ENCODE data around the gene GRIK4.
A peak's percentile ranks its signal among the peaks of the same experiment; 100 is the strongest.

The GRIK4 gene

GRCh38 chr11:120539667-120540369 is 28.3 kb downstream of the GRIK4 start:
- TF ChIP-seq CTCF (conservative IDR thresholded peaks at IDR 0.05; ENCODE audit: low read depth, low read length), result no peak
- no peak for DNase-seq (ENCODE audit: low read depth)
- no peak overlapping the region for H3K4me3 ChIP-seq (ENCODE audit: low read length)

- no peak overlapping the region for H3K4me3 ChIP-seq (ENCODE audit: low read length)
- TF ChIP-seq CTCF (conservative IDR thresholded peaks at IDR 0.05; ENCODE audit: low read depth, low read length), result no peak
- no peak for DNase-seq (ENCODE audit: low read depth)
These were observed 29.4 kb downstream of the GRIK4 start for GRCh38 chr11:120540744-120541465.

- no peak for TF ChIP-seq CTCF (conservative IDR thresholded peaks at IDR 0.05; ENCODE audit: low read depth, low read length)
- H3K4me3 ChIP-seq (ENCODE audit: low read length), result no peak overlapping the region
- no peak for DNase-seq (ENCODE audit: low read depth)
These were observed 32.1 kb downstream of the GRIK4 start for GRCh38 chr11:120543521-120544215.

- TF ChIP-seq CTCF (conservative IDR thresholded peaks at IDR 0.05; ENCODE audit: low read depth, low read length), result no peak
- DNase-seq (ENCODE audit: low read depth), result no peak
- H3K4me3 ChIP-seq (ENCODE audit: low read length), result no peak overlapping the region
These were observed 34.3 kb downstream of the GRIK4 start for GRCh38 chr11:120545813-120546212.

GRCh38 chr11:120546312-120547205 is 35.0 kb downstream of the GRIK4 start:
- TF ChIP-seq CTCF (conservative IDR thresholded peaks at IDR 0.05; ENCODE audit: low read depth, low read length), result no peak
- peak; percentile 97 for DNase-seq (ENCODE audit: low read depth)
- H3K4me3 ChIP-seq (ENCODE audit: low read length), result peak overlapping the region; percentile 9

- peak overlapping the region; percentile 9 for H3K4me3 ChIP-seq (ENCODE audit: low read length)
- peak; percentile 73 for DNase-seq (ENCODE audit: low read depth)
- no peak for TF ChIP-seq CTCF (conservative IDR thresholded peaks at IDR 0.05; ENCODE audit: low read depth, low read length)
These were observed 35.8 kb downstream of the GRIK4 start for GRCh38 chr11:120547316-120547715.

Data from retinal pigment epithelial cell (primary cell).